NB4 (cell line): ENCODE results near the gene ST6GAL2.

Experiments
- DNase-seq: peaks from one replicate; pipeline ENCODE4 v3.0.0; 2010; ENCODE audit warnings: low read depth
- H3K4me3 ChIP-seq: one replicate; pipeline ENCODE4 v1.5.1; 2011; ENCODE audit warnings: mild to moderate bottlenecking, low read depth, low read length, moderate library complexity
- CTCF ChIP-seq: IDR thresholded peaks from one replicate; pipeline ENCODE4 v1.5.1; 2012; ENCODE audit warnings: low read depth, low read length
- MYC ChIP-seq: IDR thresholded peaks from 2 replicates; pipeline ENCODE4 v1.6.1; 2011; ENCODE audit warnings: low read depth, low read length
- POLR2A ChIP-seq: IDR thresholded peaks from 2 replicates; pipeline ENCODE4 v1.6.1; 2011; ENCODE audit warnings: mild to moderate bottlenecking; ENCODE audit not compliant: insufficient read length; ENCODE audit errors: extremely low read depth
- TF ChIP-seq, protein P1 (sequence below): IDR thresholded peaks from 2 replicates; pipeline ENCODE4 v1.6.1; 2011; ENCODE audit warnings: low read depth, low read length

Gene ST6GAL2

GRCh38 chr2:106899786-106900530, 14.0 kb upstream of the ST6GAL2 start:
- H3K4me3 ChIP-seq: no peak overlapping the region
- TF ChIP-seq POLR2A: no peak
- TF ChIP-seq, protein P1, sequence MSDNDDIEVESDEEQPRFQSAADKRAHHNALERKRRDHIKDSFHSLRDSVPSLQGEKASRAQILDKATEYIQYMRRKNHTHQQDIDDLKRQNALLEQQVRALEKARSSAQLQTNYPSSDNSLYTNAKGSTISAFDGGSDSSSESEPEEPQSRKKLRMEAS: no peak
- TF ChIP-seq MYC: no peak
- TF ChIP-seq CTCF: no peak
- DNase-seq: peak; percentile 25

DNA sequence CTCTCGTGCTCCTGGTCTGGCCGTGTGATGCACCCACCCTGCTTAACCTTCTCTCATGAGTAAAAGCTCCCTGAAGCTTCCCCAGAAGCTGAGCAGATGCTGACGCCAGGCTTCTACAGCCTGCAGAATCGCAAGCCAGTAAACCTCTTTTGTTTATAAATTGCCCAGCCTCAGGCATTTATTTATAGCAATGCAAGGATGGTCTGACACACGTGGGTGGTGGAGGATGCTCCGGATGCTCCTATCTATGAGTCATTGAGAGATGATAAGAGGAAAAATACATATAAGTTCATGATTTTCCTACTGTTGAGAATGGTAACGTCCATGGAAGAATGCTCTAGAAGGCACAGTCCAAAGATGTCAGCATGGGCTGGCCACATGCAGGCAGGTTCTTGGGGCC, 8.6 kb upstream of the ST6GAL2 start:
- no peak for DNase-seq
- H3K4me3 ChIP-seq: no peak overlapping the region
- TF ChIP-seq POLR2A: no peak
- TF ChIP-seq, protein P1: no peak
- TF ChIP-seq MYC: no peak
- no peak for TF ChIP-seq CTCF

DNA sequence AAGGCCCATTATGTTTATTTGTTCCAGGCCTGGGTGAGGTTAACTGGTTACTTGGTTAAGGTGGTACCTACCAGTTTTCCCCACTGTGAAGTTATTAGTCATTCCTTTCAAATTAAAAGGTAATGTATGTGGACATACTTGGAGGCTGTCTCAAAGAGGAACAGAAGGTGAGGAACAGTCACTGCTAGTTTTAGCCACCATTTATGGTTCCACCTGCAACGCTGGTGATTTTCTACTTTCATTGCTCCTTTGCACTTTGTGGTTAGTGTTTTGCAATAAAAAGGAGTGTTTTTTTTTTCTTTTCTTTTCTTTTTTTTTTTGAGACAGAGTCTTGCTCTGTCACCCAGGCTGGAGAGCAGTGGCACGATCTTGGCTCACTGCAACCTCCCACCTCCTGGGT, 6.1 kb upstream of the ST6GAL2 start:
- no peak overlapping the region for H3K4me3 ChIP-seq
- DNase-seq: no peak
- TF ChIP-seq CTCF: no peak

- TF ChIP-seq CTCF (no peak), MYC (no peak), POLR2A (no peak)
- TF ChIP-seq, protein P1: no peak
- H3K4me3 ChIP-seq: no peak overlapping the region
- no peak for DNase-seq
Measured at GRCh38 chr2:106890606-106891005, 4.6 kb upstream of the ST6GAL2 start.

DNA sequence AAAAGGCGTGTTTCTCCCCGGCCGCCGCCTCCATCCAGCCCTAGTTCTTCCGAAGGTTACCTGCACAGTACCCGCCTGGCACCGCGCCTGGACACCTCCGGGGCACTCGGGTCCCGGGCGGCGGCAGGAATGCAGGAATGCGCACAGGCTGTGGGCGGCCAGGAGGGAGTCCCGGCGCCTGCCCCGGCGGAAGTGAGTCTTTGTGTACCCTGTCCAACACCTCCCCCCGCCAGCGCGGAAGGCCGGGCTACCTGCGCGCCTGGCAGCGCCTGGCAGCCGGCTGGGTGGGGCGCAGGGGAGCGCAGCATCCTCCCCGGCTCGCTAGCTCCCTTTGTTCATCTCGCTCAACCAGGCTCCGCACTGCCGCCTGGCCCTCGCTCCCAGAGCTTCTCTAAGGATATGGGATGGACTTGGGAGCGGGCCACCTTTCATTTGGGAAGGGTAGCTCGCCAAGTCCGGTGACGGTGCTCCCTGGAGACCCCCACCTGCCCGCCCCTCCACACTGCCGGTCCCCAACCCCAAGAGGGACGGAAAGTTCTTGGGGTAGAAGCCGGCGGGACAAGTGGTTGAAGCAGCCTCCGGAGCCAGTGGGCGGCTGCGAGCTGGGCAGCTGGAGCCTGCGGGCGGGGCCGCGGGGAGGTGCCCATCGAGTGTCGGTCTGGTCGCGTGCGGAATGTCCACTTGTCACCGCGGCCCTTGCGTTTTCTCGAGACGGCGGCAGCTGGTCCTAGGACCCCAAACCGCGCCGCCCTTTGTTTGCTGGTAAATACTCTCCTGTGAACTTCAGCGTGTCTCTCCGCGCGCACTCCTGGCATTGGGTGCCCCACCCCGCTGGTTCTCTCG, 1.2 kb upstream of the ST6GAL2 start:
- DNase-seq: no peak
- TF ChIP-seq CTCF: no peak
- no peak overlapping the region for H3K4me3 ChIP-seq

- no peak overlapping the region for H3K4me3 ChIP-seq
- no peak for DNase-seq
- TF ChIP-seq MYC (no peak), CTCF (no peak), POLR2A (no peak)
- TF ChIP-seq, protein P1: no peak
Measured at GRCh38 chr2:106885329-106885728, 638 bp downstream of the ST6GAL2 start.
